GM23338 (cell line): ENCODE results near the gene ECT2. TPM values are rescaled to one million over a fixed set of nuclear protein-coding genes. Genes with fewer than 3 reads are reported as not detected.

Source experiments
- ATAC-seq: fragments of 200-7000 bp; cut with Tn5 transposase; 3 replicates; pipeline ENCODE4 v1.9.1; 2020
- DNase-seq: peaks from one replicate; pipeline ENCODE4 v3.0.0-alpha.2; 2015; ENCODE audit warnings: low spot score
- H2AFZ ChIP-seq: fragments of 200-600 bp; sonication (generic); 2 replicates; pipeline ENCODE4 v1.8.0; 2016; ENCODE audit warnings: antibody characterized with exemption, mild to moderate bottlenecking, moderate library complexity
- H3F3A ChIP-seq: fragments of 200-600 bp; sonication (generic); replicated peaks from 2 replicates; pipeline ENCODE4 v1.8.0; 2017; ENCODE audit warnings: antibody characterized with exemption, mixed run types, low read depth
- H3K27ac ChIP-seq: fragments of 200-600 bp; sonication (generic); 2 replicates; pipeline ENCODE4 v1.6.1; 2016; ENCODE audit warnings: low read depth
- H3K27me3 ChIP-seq: fragments of 200-600 bp; sonication (generic); 2 replicates; pipeline ENCODE4 v1.8.0; 2016; ENCODE audit warnings: mild to moderate bottlenecking, mixed run types, moderate library complexity; ENCODE audit not compliant: insufficient read depth
- H3K36me3 ChIP-seq: fragments of 200-600 bp; sonication (generic); 2 replicates; pipeline ENCODE4 v1.8.0; 2016; ENCODE audit warnings: mild to moderate bottlenecking; ENCODE audit not compliant: insufficient read depth
- H3K4me1 ChIP-seq: fragments of 200-600 bp; sonication (generic); 2 replicates; pipeline ENCODE4 v1.8.0; 2016; ENCODE audit warnings: mild to moderate bottlenecking, moderate library complexity; ENCODE audit not compliant: insufficient read depth
- H3K4me2 ChIP-seq: fragments of 200-600 bp; sonication (generic); 2 replicates; pipeline ENCODE4 v1.7.1; 2017; ENCODE audit warnings: mixed run types
- H3K4me3 ChIP-seq: fragments of 200-600 bp; sonication (generic); 2 replicates; pipeline ENCODE4 v1.6.1; 2016; ENCODE audit warnings: mixed run types
- H3K79me2 ChIP-seq: fragments of 200-600 bp; sonication (generic); replicated peaks from 2 replicates; pipeline ENCODE4 v1.8.0; 2017; ENCODE audit warnings: mild to moderate bottlenecking; ENCODE audit not compliant: insufficient read depth
- H3K9me2 ChIP-seq: fragments of 200-600 bp; sonication (generic); 2 replicates; pipeline ENCODE4 v1.8.0; 2017; ENCODE audit not compliant: insufficient read depth
- H4K20me1 ChIP-seq: fragments of 200-600 bp; sonication (generic); replicated peaks from 2 replicates; pipeline ENCODE4 v1.8.0; 2017; ENCODE audit warnings: mild to moderate bottlenecking; ENCODE audit not compliant: insufficient read depth
- H3K27ac Mint-ChIP-seq: 2 replicates; pipeline ENCODE4 v1.8.0; 2020; ENCODE audit warnings: inconsistent platforms, mild to moderate bottlenecking, moderate library complexity, mixed read lengths
- H3K27me3 Mint-ChIP-seq: 3 replicates; pipeline ENCODE4 v1.8.0; 2022; ENCODE audit warnings: low read depth, mild to moderate bottlenecking, moderate library complexity, mixed read lengths, inconsistent platforms; ENCODE audit not compliant: insufficient read depth, poor library complexity
- H3K36me3 Mint-ChIP-seq: 3 replicates; pipeline ENCODE4 v1.8.0; 2021; ENCODE audit warnings: low read depth, mild to moderate bottlenecking, inconsistent platforms, moderate library complexity, mixed read lengths
- H3K4me1 Mint-ChIP-seq: 3 replicates; pipeline ENCODE4 v1.8.0; 2020; ENCODE audit warnings: mild to moderate bottlenecking, inconsistent platforms, mixed read lengths
- H3K4me3 Mint-ChIP-seq: 3 replicates; pipeline ENCODE4 v1.8.0; 2021; ENCODE audit warnings: moderate library complexity, mild to moderate bottlenecking, inconsistent platforms, mixed read lengths
- H3K9me3 Mint-ChIP-seq: 3 replicates; pipeline ENCODE4 v1.8.0; 2020; ENCODE audit warnings: moderate library complexity, mild to moderate bottlenecking, inconsistent platforms, mixed read lengths
- ETS1 ChIP-seq: IDR thresholded peaks from 2 replicates; pipeline ENCODE4 v1.6.1; 2016; ENCODE audit warnings: antibody characterized with exemption
- EZH2 ChIP-seq: fragments of 200-600 bp; sonication (generic); IDR thresholded peaks from one replicate; pipeline ENCODE4 v1.8.0; 2017; ENCODE audit warnings: antibody characterized with exemption, mild to moderate bottlenecking, low read depth; ENCODE audit not compliant: unreplicated experiment
- JUNB ChIP-seq: IDR thresholded peaks from one replicate; pipeline ENCODE4 v1.6.1; 2016; ENCODE audit warnings: antibody characterized with exemption; ENCODE audit not compliant: unreplicated experiment
- ZNF114 ChIP-seq: fragments of 250-450 bp; sonication (Bioruptor Pico); IDR thresholded peaks from 2 replicates; pipeline ENCODE4 v1.5.0; 2020; ENCODE audit warnings: mild to moderate bottlenecking, moderate library complexity
- ZNF331 ChIP-seq: fragments of 250-450 bp; sonication (Bioruptor Pico); IDR thresholded peaks from 2 replicates; pipeline ENCODE4 v1.5.0; 2020; ENCODE audit warnings: low read depth, mild to moderate bottlenecking, moderate library complexity
- polyA plus RNA-seq: library from polyadenylated mRNA; unstranded; fragments of >200 nt; fragmentation: Nextera tagmentation; extraction: Ambion mirVana; gene quantifications from 2 replicates; pipeline ENCODE4 v1.2.1, GENCODE V29; 2016
- total RNA-seq: library from RNA; depleted of rRNA; stranded (reverse); fragments of >200 nt; shearing (Covaris generic); gene quantifications from 2 replicates; pipeline ENCODE4 v1.2.3, GENCODE V29; 2014
- TF ChIP-seq, protein P1 (sequence below), 2 experiments: fragments of 200-600 bp in 1 of 2; sonication (generic) in 1 of 2; conservative IDR thresholded peaks; 2 replicates each; pipeline versions ENCODE4 v1.5.1 to v1.6.1; 2016 to 2017; ENCODE audit warnings: antibody characterized with exemption in 2 of 2, low read depth in 2 of 2, mild to moderate bottlenecking in 2 of 2, moderate library complexity in 1 of 2
- TF ChIP-seq, protein P2 (sequence below): IDR thresholded peaks from one replicate; pipeline ENCODE4 v1.6.1; 2018; ENCODE audit warnings: antibody characterized with exemption; ENCODE audit not compliant: unreplicated experiment
- TF ChIP-seq, protein P3 (sequence below): fragments of 250-450 bp; sonication (Bioruptor Pico); IDR thresholded peaks from 2 replicates; pipeline ENCODE4 v1.5.0; 2020; ENCODE audit warnings: mild to moderate bottlenecking, moderate library complexity

Gene ECT2
- total and polyA plus RNA-seq, 2 experiments from 2014 or later: 102 to 111 TPM

DNA sequence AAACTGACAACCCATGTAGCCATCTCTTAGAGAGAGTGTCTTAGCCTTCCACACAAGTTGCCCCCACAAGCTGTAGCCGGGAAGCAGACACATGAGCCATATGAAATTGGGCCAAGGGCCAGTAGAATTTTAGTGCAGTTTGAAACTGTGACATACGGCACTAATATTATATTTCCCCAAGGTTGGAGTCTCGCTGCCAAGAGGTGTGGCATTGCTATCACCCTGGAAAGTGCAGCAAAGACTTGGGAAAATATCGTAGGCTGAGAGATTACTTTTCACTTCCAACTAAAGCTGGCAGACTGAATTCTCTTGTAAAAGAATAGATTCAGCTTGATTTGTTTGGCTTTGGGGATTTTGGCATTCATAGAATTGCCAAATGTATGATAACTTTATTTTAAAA is 89.2 kb downstream of the ECT2 start (continued):
- TF ChIP-seq EZH2 (no peak), ETS1 (no peak), ZNF331 (CRISPR knock-in tag) (no peak)
- TF ChIP-seq, protein P1, sequence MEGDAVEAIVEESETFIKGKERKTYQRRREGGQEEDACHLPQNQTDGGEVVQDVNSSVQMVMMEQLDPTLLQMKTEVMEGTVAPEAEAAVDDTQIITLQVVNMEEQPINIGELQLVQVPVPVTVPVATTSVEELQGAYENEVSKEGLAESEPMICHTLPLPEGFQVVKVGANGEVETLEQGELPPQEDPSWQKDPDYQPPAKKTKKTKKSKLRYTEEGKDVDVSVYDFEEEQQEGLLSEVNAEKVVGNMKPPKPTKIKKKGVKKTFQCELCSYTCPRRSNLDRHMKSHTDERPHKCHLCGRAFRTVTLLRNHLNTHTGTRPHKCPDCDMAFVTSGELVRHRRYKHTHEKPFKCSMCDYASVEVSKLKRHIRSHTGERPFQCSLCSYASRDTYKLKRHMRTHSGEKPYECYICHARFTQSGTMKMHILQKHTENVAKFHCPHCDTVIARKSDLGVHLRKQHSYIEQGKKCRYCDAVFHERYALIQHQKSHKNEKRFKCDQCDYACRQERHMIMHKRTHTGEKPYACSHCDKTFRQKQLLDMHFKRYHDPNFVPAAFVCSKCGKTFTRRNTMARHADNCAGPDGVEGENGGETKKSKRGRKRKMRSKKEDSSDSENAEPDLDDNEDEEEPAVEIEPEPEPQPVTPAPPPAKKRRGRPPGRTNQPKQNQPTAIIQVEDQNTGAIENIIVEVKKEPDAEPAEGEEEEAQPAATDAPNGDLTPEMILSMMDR (conservative IDR thresholded peaks at IDR 0.05; ENCODE audit: low read depth in 2 of 2): no peak

DNA sequence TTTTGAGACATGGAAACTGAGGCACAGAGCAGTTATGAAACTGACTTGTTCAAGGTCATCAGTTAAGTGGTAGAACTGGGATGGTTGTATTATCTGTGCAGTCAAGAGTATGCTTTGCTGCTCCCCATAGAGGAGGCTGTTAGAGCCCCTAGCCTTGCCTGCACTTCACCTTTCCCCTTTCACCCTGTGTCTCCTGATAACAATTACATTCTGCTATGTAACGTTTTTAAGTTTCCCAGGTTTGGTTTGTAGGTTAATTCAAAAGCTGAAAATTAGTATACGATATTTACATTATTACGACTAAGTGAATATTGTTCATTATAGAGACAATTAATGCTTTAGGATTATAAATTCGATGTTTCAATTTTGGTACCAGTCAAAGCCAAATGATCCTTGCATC is 89.9 kb downstream of the ECT2 start:
- no peak overlapping the region for H3K4me3 Mint-ChIP-seq
- TF ChIP-seq, protein P2, sequence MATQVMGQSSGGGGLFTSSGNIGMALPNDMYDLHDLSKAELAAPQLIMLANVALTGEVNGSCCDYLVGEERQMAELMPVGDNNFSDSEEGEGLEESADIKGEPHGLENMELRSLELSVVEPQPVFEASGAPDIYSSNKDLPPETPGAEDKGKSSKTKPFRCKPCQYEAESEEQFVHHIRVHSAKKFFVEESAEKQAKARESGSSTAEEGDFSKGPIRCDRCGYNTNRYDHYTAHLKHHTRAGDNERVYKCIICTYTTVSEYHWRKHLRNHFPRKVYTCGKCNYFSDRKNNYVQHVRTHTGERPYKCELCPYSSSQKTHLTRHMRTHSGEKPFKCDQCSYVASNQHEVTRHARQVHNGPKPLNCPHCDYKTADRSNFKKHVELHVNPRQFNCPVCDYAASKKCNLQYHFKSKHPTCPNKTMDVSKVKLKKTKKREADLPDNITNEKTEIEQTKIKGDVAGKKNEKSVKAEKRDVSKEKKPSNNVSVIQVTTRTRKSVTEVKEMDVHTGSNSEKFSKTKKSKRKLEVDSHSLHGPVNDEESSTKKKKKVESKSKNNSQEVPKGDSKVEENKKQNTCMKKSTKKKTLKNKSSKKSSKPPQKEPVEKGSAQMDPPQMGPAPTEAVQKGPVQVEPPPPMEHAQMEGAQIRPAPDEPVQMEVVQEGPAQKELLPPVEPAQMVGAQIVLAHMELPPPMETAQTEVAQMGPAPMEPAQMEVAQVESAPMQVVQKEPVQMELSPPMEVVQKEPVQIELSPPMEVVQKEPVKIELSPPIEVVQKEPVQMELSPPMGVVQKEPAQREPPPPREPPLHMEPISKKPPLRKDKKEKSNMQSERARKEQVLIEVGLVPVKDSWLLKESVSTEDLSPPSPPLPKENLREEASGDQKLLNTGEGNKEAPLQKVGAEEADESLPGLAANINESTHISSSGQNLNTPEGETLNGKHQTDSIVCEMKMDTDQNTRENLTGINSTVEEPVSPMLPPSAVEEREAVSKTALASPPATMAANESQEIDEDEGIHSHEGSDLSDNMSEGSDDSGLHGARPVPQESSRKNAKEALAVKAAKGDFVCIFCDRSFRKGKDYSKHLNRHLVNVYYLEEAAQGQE: no peak
- TF ChIP-seq JUNB (no peak), ZNF114 (CRISPR knock-in tag) (no peak), ETS1 (no peak)
- TF ChIP-seq, protein P1 (conservative IDR thresholded peaks at IDR 0.05; ENCODE audit: low read depth in 2 of 2): no peak
- TF ChIP-seq, protein P3, sequence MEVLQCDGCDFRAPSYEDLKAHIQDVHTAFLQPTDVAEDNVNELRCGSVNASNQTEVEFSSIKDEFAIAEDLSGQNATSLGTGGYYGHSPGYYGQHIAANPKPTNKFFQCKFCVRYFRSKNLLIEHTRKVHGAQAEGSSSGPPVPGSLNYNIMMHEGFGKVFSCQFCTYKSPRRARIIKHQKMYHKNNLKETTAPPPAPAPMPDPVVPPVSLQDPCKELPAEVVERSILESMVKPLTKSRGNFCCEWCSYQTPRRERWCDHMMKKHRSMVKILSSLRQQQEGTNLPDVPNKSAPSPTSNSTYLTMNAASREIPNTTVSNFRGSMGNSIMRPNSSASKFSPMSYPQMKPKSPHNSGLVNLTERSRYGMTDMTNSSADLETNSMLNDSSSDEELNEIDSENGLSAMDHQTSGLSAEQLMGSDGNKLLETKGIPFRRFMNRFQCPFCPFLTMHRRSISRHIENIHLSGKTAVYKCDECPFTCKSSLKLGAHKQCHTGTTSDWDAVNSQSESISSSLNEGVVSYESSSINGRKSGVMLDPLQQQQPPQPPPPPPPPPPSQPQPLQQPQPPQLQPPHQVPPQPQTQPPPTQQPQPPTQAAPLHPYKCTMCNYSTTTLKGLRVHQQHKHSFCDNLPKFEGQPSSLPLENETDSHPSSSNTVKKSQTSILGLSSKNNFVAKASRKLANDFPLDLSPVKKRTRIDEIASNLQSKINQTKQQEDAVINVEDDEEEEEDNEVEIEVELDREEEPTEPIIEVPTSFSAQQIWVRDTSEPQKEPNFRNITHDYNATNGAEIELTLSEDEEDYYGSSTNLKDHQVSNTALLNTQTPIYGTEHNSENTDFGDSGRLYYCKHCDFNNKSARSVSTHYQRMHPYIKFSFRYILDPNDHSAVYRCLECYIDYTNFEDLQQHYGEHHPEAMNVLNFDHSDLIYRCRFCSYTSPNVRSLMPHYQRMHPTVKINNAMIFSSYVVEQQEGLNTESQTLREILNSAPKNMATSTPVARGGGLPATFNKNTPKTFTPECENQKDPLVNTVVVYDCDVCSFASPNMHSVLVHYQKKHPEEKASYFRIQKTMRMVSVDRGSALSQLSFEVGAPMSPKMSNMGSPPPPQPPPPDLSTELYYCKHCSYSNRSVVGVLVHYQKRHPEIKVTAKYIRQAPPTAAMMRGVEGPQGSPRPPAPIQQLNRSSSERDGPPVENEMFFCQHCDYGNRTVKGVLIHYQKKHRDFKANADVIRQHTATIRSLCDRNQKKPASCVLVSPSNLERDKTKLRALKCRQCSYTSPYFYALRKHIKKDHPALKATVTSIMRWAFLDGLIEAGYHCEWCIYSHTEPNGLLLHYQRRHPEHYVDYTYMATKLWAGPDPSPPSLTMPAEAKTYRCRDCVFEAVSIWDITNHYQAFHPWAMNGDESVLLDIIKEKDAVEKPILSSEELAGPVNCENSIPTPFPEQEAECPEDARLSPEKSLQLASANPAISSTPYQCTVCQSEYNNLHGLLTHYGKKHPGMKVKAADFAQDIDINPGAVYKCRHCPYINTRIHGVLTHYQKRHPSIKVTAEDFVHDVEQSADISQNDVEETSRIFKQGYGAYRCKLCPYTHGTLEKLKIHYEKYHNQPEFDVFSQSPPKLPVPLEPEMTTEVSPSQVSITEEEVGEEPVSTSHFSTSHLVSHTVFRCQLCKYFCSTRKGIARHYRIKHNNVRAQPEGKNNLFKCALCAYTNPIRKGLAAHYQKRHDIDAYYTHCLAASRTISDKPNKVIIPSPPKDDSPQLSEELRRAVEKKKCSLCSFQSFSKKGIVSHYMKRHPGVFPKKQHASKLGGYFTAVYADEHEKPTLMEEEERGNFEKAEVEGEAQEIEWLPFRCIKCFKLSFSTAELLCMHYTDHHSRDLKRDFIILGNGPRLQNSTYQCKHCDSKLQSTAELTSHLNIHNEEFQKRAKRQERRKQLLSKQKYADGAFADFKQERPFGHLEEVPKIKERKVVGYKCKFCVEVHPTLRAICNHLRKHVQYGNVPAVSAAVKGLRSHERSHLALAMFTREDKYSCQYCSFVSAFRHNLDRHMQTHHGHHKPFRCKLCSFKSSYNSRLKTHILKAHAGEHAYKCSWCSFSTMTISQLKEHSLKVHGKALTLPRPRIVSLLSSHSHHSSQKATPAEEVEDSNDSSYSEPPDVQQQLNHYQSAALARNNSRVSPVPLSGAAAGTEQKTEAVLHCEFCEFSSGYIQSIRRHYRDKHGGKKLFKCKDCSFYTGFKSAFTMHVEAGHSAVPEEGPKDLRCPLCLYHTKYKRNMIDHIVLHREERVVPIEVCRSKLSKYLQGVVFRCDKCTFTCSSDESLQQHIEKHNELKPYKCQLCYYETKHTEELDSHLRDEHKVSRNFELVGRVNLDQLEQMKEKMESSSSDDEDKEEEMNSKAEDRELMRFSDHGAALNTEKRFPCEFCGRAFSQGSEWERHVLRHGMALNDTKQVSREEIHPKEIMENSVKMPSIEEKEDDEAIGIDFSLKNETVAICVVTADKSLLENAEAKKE (CRISPR knock-in tag): no peak

More for the DNA sequence above, 89.9 kb downstream of the ECT2 start:
- Histone ChIP-seq H3K9me2 (no peaks in the 10 kb centered on the region), H3K36me3 (no peaks in the 10 kb centered on the region), H3K4me1 (peaks cover 10% of the 10 kb centered on the region; the same call in 1 of the 2 replicates), H3K4me2 (0 out of 2 replicates have a peak overlapping the region, but pooled peaks have one; percentile 9), H3K79me2 (no peaks in the 10 kb centered on the region), H2AFZ (no peak overlapping the region), H4K20me1 (no peaks in the 10 kb centered on the region), H3K27ac (no peak overlapping the region), H3K4me3 (no peak overlapping the region), H3F3A (no peaks in the 10 kb centered on the region), H3K27me3 (no peaks in the 10 kb centered on the region)
- Mint-ChIP-seq H3K4me1 (peaks cover 6% of the 10 kb centered on the region), H3K9me3 (no peaks in the 10 kb centered on the region), H3K36me3 (no peaks in the 10 kb centered on the region), H3K27me3 (no peaks in the 10 kb centered on the region), H3K27ac (no peak overlapping the region)
- ATAC-seq (no peak), DNase-seq (no peak)
